IMR-90 (cell line): ENCODE data around the gene FBXO9. TPM values are rescaled to one million over a fixed set of nuclear protein-coding genes. Genes with fewer than 3 reads are reported as not detected.
A peak's percentile ranks its signal among the peaks of the same experiment; 100 is the strongest.

Experiments used
- ATAC-seq: fragments of 200-7000 bp; cut with Tn5 transposase; 2 replicates; pipeline ENCODE4 v1.9.1; 2020; ENCODE audit warnings: low read depth, mild to moderate bottlenecking, moderate library complexity
- BruUV-seq: library from RNA; stranded (reverse); fragments of 400-500 nt; replicated peaks from 2 replicates; lab custom pipeline; 2021; lab: Mats Ljungman, UMichigan
- CTCF ChIA-PET: fragments of 300-600 bp; formaldehyde crosslinking; extraction: SDS; loops from one replicate; lab custom pipeline; 2021; ENCODE audit warnings: antibody characterized with exemption; lab: Yijun Ruan, JAX
- POLR2A ChIA-PET: fragments of 300-600 bp; sonication (Branson Sonifier 250); formaldehyde crosslinking; loops from one replicate; lab custom pipeline; 2022; ENCODE audit warnings: antibody characterized with exemption; ENCODE audit not compliant: unreplicated experiment; lab: Charles Lee
- DNase-seq: peaks from one replicate; pipeline ENCODE4 v3.0.0; 2013
- H2AFZ ChIP-seq: replicated peaks from 2 replicates; pipeline ENCODE3; 2013; ENCODE audit warnings: low read length, mild to moderate bottlenecking; ENCODE audit not compliant: poor library complexity
- H2AK5ac ChIP-seq: 2 replicates; pipeline ENCODE4 v1.6.1; 2013; ENCODE audit warnings: low read depth, low read length, inconsistent platforms
- H2AK9ac ChIP-seq: replicated peaks from 2 replicates; pipeline ENCODE3; 2013; ENCODE audit warnings: mild to moderate bottlenecking, low read depth, low read length, moderate library complexity; ENCODE audit not compliant: poor library complexity
- H2BK120ac ChIP-seq: 2 replicates; pipeline ENCODE4 v1.6.1; 2013; ENCODE audit warnings: low read depth, low read length, inconsistent platforms
- H2BK15ac ChIP-seq: 3 replicates; pipeline ENCODE4 v1.6.1; 2013; ENCODE audit warnings: low read depth, low read length, inconsistent platforms
- H2BK20ac ChIP-seq: 2 replicates; pipeline ENCODE4 v1.6.1; 2013; ENCODE audit warnings: low read depth, mild to moderate bottlenecking, inconsistent platforms, low read length, moderate library complexity
- H2BK5ac ChIP-seq: 2 replicates; pipeline ENCODE4 v1.6.1; 2013; ENCODE audit warnings: mild to moderate bottlenecking, low read depth, low read length, inconsistent platforms; ENCODE audit not compliant: poor library complexity, severe bottlenecking
- H3K14ac ChIP-seq: replicated peaks from 2 replicates; pipeline ENCODE4 v1.6.1; 2013; ENCODE audit warnings: low read depth, low read length, inconsistent platforms
- H3K18ac ChIP-seq: 2 replicates; pipeline ENCODE4 v1.6.1; 2013; ENCODE audit warnings: low read depth, low read length, control low read depth
- H3K23ac ChIP-seq: 2 replicates; pipeline ENCODE4 v1.6.1; 2013; ENCODE audit warnings: low read depth, low read length, inconsistent platforms
- H3K27ac ChIP-seq: 2 replicates; pipeline ENCODE4 v1.5.1; 2013; ENCODE audit warnings: mild to moderate bottlenecking, control low read depth, low read length; ENCODE audit not compliant: insufficient read depth
- H3K27me3 ChIP-seq: 2 replicates; pipeline ENCODE4 v1.6.1; 2013; ENCODE audit warnings: low read length; ENCODE audit not compliant: control insufficient read depth, insufficient read depth
- H3K36me3 ChIP-seq: 2 replicates; pipeline ENCODE4 v1.6.1; 2013; ENCODE audit warnings: low read length, mixed read lengths; ENCODE audit not compliant: control insufficient read depth, insufficient read depth
- H3K4ac ChIP-seq: 2 replicates; pipeline ENCODE4 v1.6.1; 2013; ENCODE audit warnings: low read depth, low read length, inconsistent platforms
- H3K4me1 ChIP-seq: 2 replicates; pipeline ENCODE4 v1.6.1; 2013; ENCODE audit warnings: low read length, mixed read lengths; ENCODE audit not compliant: control insufficient read depth, insufficient read depth
- H3K4me2 ChIP-seq: 2 replicates; pipeline ENCODE4 v1.6.1; 2013; ENCODE audit warnings: low read depth, mild to moderate bottlenecking, control low read depth, low read length, moderate library complexity
- H3K4me3 ChIP-seq: 2 replicates; pipeline ENCODE4 v1.5.1; 2013; ENCODE audit warnings: low read depth, mild to moderate bottlenecking, control low read depth, low read length, moderate library complexity; ENCODE audit not compliant: insufficient read depth
- H3K56ac ChIP-seq: 2 replicates; pipeline ENCODE4 v1.6.1; 2013; ENCODE audit warnings: low read length, inconsistent platforms; ENCODE audit not compliant: insufficient read depth; ENCODE audit errors: extremely low read depth
- H3K79me1 ChIP-seq, 2 experiments: 2 replicates each; pipeline ENCODE4 v1.6.1; 2013; ENCODE audit warnings: low read length in 2 of 2, inconsistent platforms in 1 of 2, low read depth in 1 of 2
- H3K9ac ChIP-seq: 2 replicates; pipeline ENCODE4 v1.6.1; 2013; ENCODE audit warnings: low read depth, low read length, control low read depth
- H3K9me1 ChIP-seq: 2 replicates; pipeline ENCODE4 v1.6.1; 2013; ENCODE audit warnings: low read length, inconsistent platforms; ENCODE audit not compliant: insufficient read depth
- H3K9me3 ChIP-seq: 2 replicates; pipeline ENCODE4 v1.6.1; 2013; ENCODE audit warnings: low read length; ENCODE audit not compliant: control insufficient read depth, insufficient read depth
- H4K20me1 ChIP-seq: 2 replicates; pipeline ENCODE4 v1.6.1; 2013; ENCODE audit warnings: low read length, inconsistent platforms; ENCODE audit not compliant: insufficient read depth
- H4K5ac ChIP-seq: 2 replicates; pipeline ENCODE4 v1.6.1; 2013; ENCODE audit warnings: mild to moderate bottlenecking, low read depth, low read length, control low read depth
- H4K8ac ChIP-seq, 2 experiments: 2 replicates each; pipeline ENCODE4 v1.6.1; 2013; ENCODE audit warnings: low read depth in 2 of 2, low read length in 2 of 2, control low read depth in 1 of 2, inconsistent platforms in 1 of 2
- H4K91ac ChIP-seq: 2 replicates; pipeline ENCODE4 v1.6.1; 2013; ENCODE audit warnings: low read depth, low read length, inconsistent platforms; ENCODE audit not compliant: insufficient read depth
- BHLHE40 ChIP-seq: fragments of 150-350 bp; IDR thresholded peaks from 2 replicates; pipeline ENCODE4 v1.6.1; 2016; ENCODE audit warnings: mild to moderate bottlenecking, low read depth, low read length
- CEBPB ChIP-seq: IDR thresholded peaks from 2 replicates; pipeline ENCODE4 v1.6.1; 2012; ENCODE audit warnings: low read depth, low read length, improper control_type of control experiment
- CHD1 ChIP-seq: IDR thresholded peaks from 2 replicates; pipeline ENCODE4 v1.6.1; 2012; ENCODE audit warnings: low read depth, low read length, improper control_type of control experiment
- CTCF ChIP-seq: conservative IDR thresholded peaks from 2 replicates; pipeline ENCODE4 v1.5.1; 2012; ENCODE audit warnings: mild to moderate bottlenecking, low read depth, low read length, improper control_type of control experiment
- ELK1 ChIP-seq: fragments of 150-350 bp; IDR thresholded peaks from 2 replicates; pipeline ENCODE4 v1.6.1; 2016; ENCODE audit warnings: low read depth, mild to moderate bottlenecking, low read length, moderate library complexity, borderline replicate concordance
- FOS ChIP-seq: fragments of 150-350 bp; IDR thresholded peaks from 2 replicates; pipeline ENCODE4 v1.6.1; 2016; ENCODE audit warnings: low read depth, low read length
- MAFK ChIP-seq: IDR thresholded peaks from 2 replicates; pipeline ENCODE4 v1.6.1; 2012; ENCODE audit warnings: low read depth, low read length, improper control_type of control experiment
- MAZ ChIP-seq: IDR thresholded peaks from 2 replicates; pipeline ENCODE4 v1.6.1; 2012; ENCODE audit warnings: low read depth, mild to moderate bottlenecking, low read length, improper control_type of control experiment, moderate library complexity, borderline replicate concordance
- NFE2L2 ChIP-seq: fragments of 150-350 bp; IDR thresholded peaks from 2 replicates; pipeline ENCODE4 v1.6.1; 2016; ENCODE audit warnings: low read depth, mild to moderate bottlenecking, low read length
- RAD21 ChIP-seq: IDR thresholded peaks from 2 replicates; pipeline ENCODE4 v1.6.1; 2012; ENCODE audit warnings: low read length, improper control_type of control experiment
- RFX5 ChIP-seq: IDR thresholded peaks from 2 replicates; pipeline ENCODE4 v1.8.0; 2012; ENCODE audit warnings: low read depth, mild to moderate bottlenecking, low read length, moderate library complexity
- SMC3 ChIP-seq: fragments of 150-350 bp; IDR thresholded peaks from 2 replicates; pipeline ENCODE4 v1.6.1; 2016; ENCODE audit warnings: low read depth, mild to moderate bottlenecking, antibody characterized with exemption, low read length, moderate library complexity
- USF2 ChIP-seq: fragments of 150-350 bp; IDR thresholded peaks from 2 replicates; pipeline ENCODE4 v1.6.1; 2017; ENCODE audit warnings: mild to moderate bottlenecking, antibody characterized with exemption, low read length, low read depth
- WGBS, 2 experiments: methylation state at CpG; one replicate each; pipeline versions ENCODE4 v1.1.5 to v1.1.7; 2013; ENCODE audit warnings: missing lambda C conversion rate in 2 of 2; ENCODE audit not compliant: insufficient read length in 1 of 2; ENCODE audit errors: extremely low coverage in 2 of 2; 5-methylcytosine and 5-hydroxymethylcytosine counted together
- dilution Hi-C: fragments of 300-500 bp; cut with HindIII; formaldehyde crosslinking; loops from one replicate; pipeline ENCODE4 v1.14.3; 2018; ENCODE audit warnings: low sequenced_read_pairs; ENCODE audit not compliant: unreplicated experiment
- in situ Hi-C: fragments of 300-500 bp; cut with MboI; formaldehyde crosslinking; loops from 3 replicates; pipeline ENCODE4 v1.14.3; 2019; ENCODE audit warnings: low sequenced_read_pairs, inconsistent platforms, mixed read lengths
- intact Hi-C: fragments of 100-400 bp; cut with micrococcal nuclease; formaldehyde crosslinking; loops from 2 replicates; pipeline ENCODE4 v1.10.0; 2022
- polyA plus RNA-seq, 3 experiments: library from polyadenylated mRNA; depleted of rRNA; stranded (reverse); fragments of >200 nt; gene quantifications; 2 replicates each; pipeline ENCODE4 v1.2.3, GENCODE V29; 2012; ENCODE audit warnings: low replicate concordance in 1 of 3
- total RNA-seq: library from RNA; depleted of rRNA; stranded (reverse); fragments of >200 nt; gene quantifications from 2 replicates; pipeline ENCODE4 v1.2.3, GENCODE V29; 2012

FBXO9 gene
- total and polyA plus RNA-seq, 2 of the 4 experiments (the other 2 are of a cell fraction), result 49.6 to 65.9 TPM

- Histone ChIP-seq H2BK15ac (no peak overlapping the region), H4K5ac (no peak overlapping the region), H4K91ac (no peak overlapping the region), H3K4me1 (peaks cover 19% of the 10 kb centered on the region), H3K79me1 (peaks cover 9 to 39% of the 10 kb centered on the region in 2 experiments; a peak in 3 of 4 replicates), H2BK5ac (peak overlapping the region; percentile 100), H3K14ac (no peak overlapping the region), H2AK5ac (no peak overlapping the region), H3K9me1 (peaks cover 6% of the 10 kb centered on the region), H3K4ac (peak overlapping the region; percentile 81; the same call in 1 of the 2 replicates), H3K9me3 (no peaks in the 10 kb centered on the region), H3K27me3 (no peaks in the 10 kb centered on the region), H2BK20ac (no peak overlapping the region), H3K9ac (no peak overlapping the region), H4K8ac (no peak overlapping the region; a peak in 2 of 4 replicates), H3K18ac (no peak overlapping the region), H2BK120ac (peak overlapping the region; percentile 83; the same call in 1 of the 2 replicates), H3K4me2 (peak overlapping the region; percentile 49; the same call in 1 of the 2 replicates), H3K27ac (peak overlapping the region; percentile 54; the same call in 1 of the 2 replicates), H3K56ac (no peak overlapping the region), H2AFZ (no peak overlapping the region), H3K4me3 (no peak overlapping the region), H2AK9ac (no peak overlapping the region), H3K23ac (no peak overlapping the region), H3K36me3 (peaks cover 21% of the 10 kb centered on the region; the same call in 1 of the 2 replicates), H4K20me1 (no peaks in the 10 kb centered on the region)
- ChIA-PET POLR2A (no interaction called here), CTCF (interaction anchor here (0.8 to 1.1 kb wide), 3 partner anchors 8 to 47 kb away, joined by 3 read pairs; partner anchors contain the start of gene GSTA4)
- in situ Hi-C loops, result no loop called here
- peak; percentile 70 for ATAC-seq
- intact Hi-C loops, result loop anchor here (1.0 kb wide), 2 partner anchors 18 to 47 kb away; partner anchors contain the start of gene GSTA4
- BruUV-seq, result no TSS peak
- DNase-seq, result peak; percentile 95
- TF ChIP-seq CTCF, result no peak
- no peak for TF ChIP-seq CHD1
- no peak; the same call in 1 of the 2 replicates for TF ChIP-seq BHLHE40
- no peak for TF ChIP-seq SMC3
- no peak for TF ChIP-seq CEBPB
- no peak for TF ChIP-seq RAD21
- no peak for TF ChIP-seq MAZ
- TF ChIP-seq NFE2L2, result peak; percentile 67
- TF ChIP-seq ELK1, result no peak
- peak; percentile 92 for TF ChIP-seq FOS
- peak; percentile 97 for TF ChIP-seq MAFK
- TF ChIP-seq USF2, result no peak
- TF ChIP-seq RFX5, result peak; percentile 59; the same call in 1 of the 2 replicates
- dilution Hi-C loops, result no loop called here
- no CpG with 5 or more reads among the region's 4 CpGs for WGBS, 2 experiments
These were observed 23.1 kb upstream of the FBXO9 start for GRCh38 chr6:53042112-53042511.
